Osteoblast (primary cell): ENCODE measurements around the gene SFRP5. TPM values are rescaled to one million over a fixed set of nuclear protein-coding genes. Genes with fewer than 3 reads are reported as not detected.

ENCODE experiments used
- DNase-seq: peaks from one replicate; pipeline ENCODE4 v3.0.0; 2011; ENCODE audit warnings: low spot score, mixed read lengths; ENCODE audit not compliant: insufficient read length; ENCODE audit errors: missing footprints
- H2AFZ ChIP-seq: 2 replicates; pipeline ENCODE4 v1.6.0; 2011; ENCODE audit warnings: mild to moderate bottlenecking, low read length
- H3K27ac ChIP-seq: 2 replicates; pipeline ENCODE4 v1.5.1; 2011; ENCODE audit warnings: mild to moderate bottlenecking, low read depth, low read length, moderate library complexity
- H3K27me3 ChIP-seq: 2 replicates; pipeline ENCODE4 v1.6.0; 2012; ENCODE audit warnings: mild to moderate bottlenecking, control low read depth, inconsistent platforms, low read length, moderate library complexity; ENCODE audit not compliant: insufficient read depth
- H3K36me3 ChIP-seq: 2 replicates; pipeline ENCODE4 v1.5.1; 2011; ENCODE audit warnings: mild to moderate bottlenecking, low read length, control low read depth, moderate library complexity; ENCODE audit not compliant: insufficient read depth
- H3K4me1 ChIP-seq: 2 replicates; pipeline ENCODE4 v1.5.1; 2011; ENCODE audit warnings: mild to moderate bottlenecking, low read length, control low read depth, moderate library complexity; ENCODE audit not compliant: insufficient read depth
- H3K4me2 ChIP-seq: 2 replicates; pipeline ENCODE4 v1.6.0; 2011; ENCODE audit warnings: mild to moderate bottlenecking, low read length; ENCODE audit not compliant: insufficient read depth
- H3K4me3 ChIP-seq: fragments of 200-600 bp; sonication (generic); 3 replicates; pipeline ENCODE4 v1.5.1; 2012; ENCODE audit warnings: mild to moderate bottlenecking, low read length, inconsistent platforms; ENCODE audit not compliant: insufficient read depth
- H3K79me2 ChIP-seq: 2 replicates; pipeline ENCODE4 v1.6.0; 2012; ENCODE audit warnings: mild to moderate bottlenecking, low read length, control low read depth, inconsistent platforms; ENCODE audit not compliant: insufficient read depth
- H3K9me3 ChIP-seq: 2 replicates; pipeline ENCODE4 v1.5.1; 2011; ENCODE audit warnings: low read depth, low read length, control low read depth
- H4K20me1 ChIP-seq: 2 replicates; pipeline ENCODE4 v1.6.0; 2012; ENCODE audit warnings: mild to moderate bottlenecking, low read length, control low read depth; ENCODE audit not compliant: insufficient read depth
- total RNA-seq: library from RNA; depleted of rRNA; stranded (reverse); fragments of >200 nt; gene quantifications from 2 replicates; pipeline ENCODE4 v1.2.3, GENCODE V29; 2012
- TF ChIP-seq, protein P1 (sequence below): IDR thresholded peaks from 2 replicates; pipeline ENCODE4 v1.5.1; 2011; ENCODE audit warnings: mild to moderate bottlenecking, low read depth, low read length, moderate library complexity; ENCODE audit errors: extremely low read depth

The SFRP5 gene
- total RNA-seq, 1 donor, result not detected

DNA sequence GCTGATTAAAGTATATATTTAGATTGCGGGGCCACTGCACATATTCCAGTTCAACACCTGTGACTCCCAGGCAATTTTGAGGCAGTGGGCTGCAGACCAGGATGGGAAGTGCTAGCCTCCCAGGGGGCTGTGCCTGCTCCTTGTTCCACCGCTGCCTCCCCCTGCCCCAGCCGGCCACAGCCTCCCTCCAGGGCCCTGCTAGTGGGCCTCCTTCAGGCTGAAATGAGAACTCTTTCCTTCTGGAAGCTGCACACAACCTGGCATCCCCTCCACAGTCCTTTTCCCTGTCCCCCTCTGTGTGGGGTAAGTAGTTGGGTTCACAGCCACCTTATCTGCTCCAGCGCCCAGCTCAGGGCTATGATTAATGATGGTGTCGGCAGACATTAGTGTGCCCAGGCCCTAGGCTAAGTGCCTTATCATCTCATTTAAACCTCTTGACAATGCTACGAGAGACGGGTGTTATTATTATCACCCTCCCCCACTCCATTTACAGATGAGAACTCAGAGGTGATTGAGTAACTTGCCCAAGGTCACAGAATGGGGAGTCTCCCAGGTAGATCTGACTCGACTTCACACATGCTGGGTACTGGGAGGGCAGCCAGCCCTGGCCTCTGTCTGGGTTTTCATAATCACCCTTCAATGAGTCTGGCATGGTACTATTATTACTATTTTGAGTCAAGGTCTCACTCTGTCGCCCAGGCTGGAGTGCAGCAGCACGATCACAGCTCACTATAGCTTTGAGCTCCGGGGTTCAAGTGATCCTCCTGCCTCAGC, 10.8 kb upstream of the SFRP5 start:
- H3K4me3 ChIP-seq, result no peak overlapping the region
- no peaks in the 10 kb centered on the region for H3K4me1 ChIP-seq
- H3K36me3 ChIP-seq, result no peaks in the 10 kb centered on the region
- no peaks in the 10 kb centered on the region for H4K20me1 ChIP-seq
- no peak overlapping the region for H3K4me2 ChIP-seq
- peak; percentile 54 for DNase-seq
- no peak overlapping the region for H2AFZ ChIP-seq
- TF ChIP-seq, protein P1, sequence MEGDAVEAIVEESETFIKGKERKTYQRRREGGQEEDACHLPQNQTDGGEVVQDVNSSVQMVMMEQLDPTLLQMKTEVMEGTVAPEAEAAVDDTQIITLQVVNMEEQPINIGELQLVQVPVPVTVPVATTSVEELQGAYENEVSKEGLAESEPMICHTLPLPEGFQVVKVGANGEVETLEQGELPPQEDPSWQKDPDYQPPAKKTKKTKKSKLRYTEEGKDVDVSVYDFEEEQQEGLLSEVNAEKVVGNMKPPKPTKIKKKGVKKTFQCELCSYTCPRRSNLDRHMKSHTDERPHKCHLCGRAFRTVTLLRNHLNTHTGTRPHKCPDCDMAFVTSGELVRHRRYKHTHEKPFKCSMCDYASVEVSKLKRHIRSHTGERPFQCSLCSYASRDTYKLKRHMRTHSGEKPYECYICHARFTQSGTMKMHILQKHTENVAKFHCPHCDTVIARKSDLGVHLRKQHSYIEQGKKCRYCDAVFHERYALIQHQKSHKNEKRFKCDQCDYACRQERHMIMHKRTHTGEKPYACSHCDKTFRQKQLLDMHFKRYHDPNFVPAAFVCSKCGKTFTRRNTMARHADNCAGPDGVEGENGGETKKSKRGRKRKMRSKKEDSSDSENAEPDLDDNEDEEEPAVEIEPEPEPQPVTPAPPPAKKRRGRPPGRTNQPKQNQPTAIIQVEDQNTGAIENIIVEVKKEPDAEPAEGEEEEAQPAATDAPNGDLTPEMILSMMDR, result no peak
- H3K79me2 ChIP-seq, result no peaks in the 10 kb centered on the region
- H3K27ac ChIP-seq, result no peak overlapping the region
- H3K9me3 ChIP-seq, result no peaks in the 10 kb centered on the region
- peaks cover 8% of the 10 kb centered on the region for H3K27me3 ChIP-seq

DNA sequence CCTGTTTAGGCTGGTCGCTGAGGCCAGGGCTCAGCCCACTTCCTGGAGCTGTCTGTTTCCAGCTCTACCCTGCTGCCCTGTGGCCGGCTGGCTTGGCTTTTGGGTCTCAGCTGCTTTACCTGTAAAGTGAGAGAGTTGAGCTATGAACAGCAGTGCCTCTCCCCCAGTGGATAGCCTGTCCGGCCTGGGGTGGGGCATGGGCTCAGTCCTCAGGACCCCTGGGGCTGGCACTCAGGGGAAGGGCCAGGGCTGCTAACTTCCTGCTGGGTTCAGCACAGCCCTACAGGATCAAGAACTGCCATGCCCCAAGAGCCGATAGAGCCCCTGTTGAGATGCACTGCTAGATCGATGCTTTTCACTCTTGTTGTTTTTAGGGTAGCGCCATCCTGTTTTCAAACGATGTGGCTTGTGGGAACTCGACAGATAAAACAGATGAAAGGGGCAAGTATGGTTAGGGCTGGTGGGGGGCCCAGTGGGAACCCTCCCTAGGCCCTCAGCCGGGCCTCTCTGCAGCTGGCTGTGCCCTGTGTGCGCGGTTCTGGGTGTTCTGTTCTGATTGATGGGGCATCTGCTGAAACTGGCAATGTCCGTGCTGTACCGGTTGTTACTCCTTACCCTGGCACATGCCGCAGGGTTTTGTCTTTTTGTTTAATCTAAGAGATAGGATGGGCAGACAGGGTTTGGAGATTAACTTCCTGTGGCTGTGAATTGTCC, 10.0 kb upstream of the SFRP5 start:
- TF ChIP-seq, protein P1, result no peak

DNA sequence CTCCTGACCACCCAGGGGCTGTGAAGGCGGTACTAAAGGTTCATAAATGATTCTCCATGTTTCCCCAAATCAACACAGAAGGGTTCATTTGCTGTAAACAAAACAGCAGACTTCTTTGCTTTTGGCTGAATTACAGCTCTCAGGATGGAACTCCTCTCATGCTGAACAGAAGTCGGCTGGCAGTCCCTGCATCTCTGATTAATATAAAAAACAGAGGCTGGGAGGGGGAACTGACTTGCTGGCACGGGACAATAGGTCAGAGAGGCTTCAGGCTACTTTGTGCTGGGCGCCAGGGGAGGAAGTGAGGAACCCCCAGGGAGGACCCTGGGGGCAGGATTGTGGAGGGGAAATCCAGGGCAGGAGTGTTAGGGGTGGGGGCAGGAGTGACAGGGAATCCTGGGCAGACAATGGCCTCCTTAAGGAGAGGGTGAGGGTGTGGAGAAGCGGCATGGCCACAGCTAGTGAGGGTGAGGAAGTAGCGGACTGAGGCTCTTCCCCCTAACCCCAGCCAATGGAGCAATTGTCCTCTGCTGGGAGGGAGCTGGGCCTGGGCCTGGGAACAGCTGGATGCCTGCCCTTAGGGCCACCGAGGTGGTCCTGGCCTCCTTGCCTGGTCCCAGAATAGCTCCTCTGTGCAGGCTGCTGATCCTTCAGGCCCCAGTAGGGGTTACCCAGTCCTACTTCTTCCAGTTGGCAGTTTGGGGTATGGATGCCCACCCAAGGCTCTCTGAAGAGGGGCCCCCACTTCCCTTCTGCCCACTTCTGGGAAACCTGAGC, 9.2 kb upstream of the SFRP5 start:
- no peaks in the 10 kb centered on the region for H3K36me3 ChIP-seq
- H3K79me2 ChIP-seq, result no peaks in the 10 kb centered on the region
- peaks cover 2% of the 10 kb centered on the region for H3K27me3 ChIP-seq
- TF ChIP-seq, protein P1, result no peak
- no peak overlapping the region for H3K27ac ChIP-seq
- DNase-seq, result peak; percentile 82
- no peaks in the 10 kb centered on the region for H3K4me1 ChIP-seq
- no peak overlapping the region for H3K4me2 ChIP-seq
- no peaks in the 10 kb centered on the region for H4K20me1 ChIP-seq
- H3K4me3 ChIP-seq, result no peak overlapping the region
- no peak overlapping the region for H2AFZ ChIP-seq
- H3K9me3 ChIP-seq, result no peaks in the 10 kb centered on the region

More for the DNA sequence above, 10.0 kb upstream of the SFRP5 start:
- H3K27ac ChIP-seq, result no peak overlapping the region
- no peak overlapping the region for H3K4me3 ChIP-seq
- H3K9me3 ChIP-seq, result no peaks in the 10 kb centered on the region
- no peaks in the 10 kb centered on the region for H4K20me1 ChIP-seq
- H3K27me3 ChIP-seq, result peaks cover 2% of the 10 kb centered on the region
- DNase-seq, result peak; percentile 42
- no peak overlapping the region for H2AFZ ChIP-seq
- H3K4me1 ChIP-seq, result no peaks in the 10 kb centered on the region
- no peak overlapping the region for H3K4me2 ChIP-seq
- H3K36me3 ChIP-seq, result no peaks in the 10 kb centered on the region
- no peaks in the 10 kb centered on the region for H3K79me2 ChIP-seq
